Measurements from ENCODE around the gene ACOD1. TPM values are rescaled to one million over a fixed set of nuclear protein-coding genes. Genes with fewer than 3 reads are reported as not detected.

The ACOD1 gene
- total RNA-seq, 6 experiments from 2014 or later = not detected

GRCh38 chr13:76969488-76970365 lies 21.4 kb downstream of the ACOD1 start:
- Mint-ChIP-seq H3K9me3 (no peaks in the 10 kb centered on the region), H3K27me3 (ENCODE audit: insufficient read depth) (peaks cover 27% of the 10 kb centered on the region), H3K27ac (no peak overlapping the region), H3K4me1 (ENCODE audit: low read depth) (peaks cover 23% of the 10 kb centered on the region), H3K36me3 (ENCODE audit: low read depth) (no peaks in the 10 kb centered on the region), H3K4me3 (no peak overlapping the region)
- TF ChIP-seq CTCF (IDR thresholded peaks at IDR 0.05) = no peak
- peak; percentile 13 for DNase-seq

GRCh38 chr13:76971215-76971614 lies 22.9 kb downstream of the ACOD1 start:
- Mint-ChIP-seq H3K4me1 (ENCODE audit: low read depth) (peaks cover 15% of the 10 kb centered on the region), H3K4me3 (no peak overlapping the region), H3K36me3 (ENCODE audit: low read depth) (no peaks in the 10 kb centered on the region), H3K9me3 (no peaks in the 10 kb centered on the region), H3K27me3 (ENCODE audit: insufficient read depth) (peaks cover 27% of the 10 kb centered on the region), H3K27ac (no peak overlapping the region)
- DNase-seq = no peak
- TF ChIP-seq CTCF (IDR thresholded peaks at IDR 0.05) = no peak

GRCh38 chr13:76971851-76972829 lies 23.8 kb downstream of the ACOD1 start:
- no peaks in the 10 kb centered on the region for H3K36me3 Mint-ChIP-seq (ENCODE audit: low read depth)
- TF ChIP-seq CTCF (IDR thresholded peaks at IDR 0.05) = no peak
- no peak for DNase-seq
- H3K4me1 Mint-ChIP-seq (ENCODE audit: low read depth) = peaks cover 16% of the 10 kb centered on the region
- H3K9me3 Mint-ChIP-seq = no peaks in the 10 kb centered on the region
- H3K27me3 Mint-ChIP-seq (ENCODE audit: insufficient read depth) = peaks cover 24% of the 10 kb centered on the region
- no peak overlapping the region for H3K4me3 Mint-ChIP-seq
- H3K27ac Mint-ChIP-seq = no peak overlapping the region

- H3K27me3 Mint-ChIP-seq (ENCODE audit: insufficient read depth) = peaks cover 24% of the 10 kb centered on the region
These were observed 25.8 kb downstream of the ACOD1 start for GRCh38 chr13:76973920-76974617.

More at GRCh38 chr13:76973920-76974617, 25.8 kb downstream of the ACOD1 start:
- no peak overlapping the region for H3K27ac Mint-ChIP-seq
- TF ChIP-seq CTCF (IDR thresholded peaks at IDR 0.05) = no peak
- H3K4me3 Mint-ChIP-seq = no peak overlapping the region
- H3K9me3 Mint-ChIP-seq = no peaks in the 10 kb centered on the region
- DNase-seq = no peak
- H3K36me3 Mint-ChIP-seq (ENCODE audit: low read depth) = no peaks in the 10 kb centered on the region
- H3K4me1 Mint-ChIP-seq (ENCODE audit: low read depth) = peaks cover 16% of the 10 kb centered on the region
